ENCODE data around the gene OAS2.

DNA sequence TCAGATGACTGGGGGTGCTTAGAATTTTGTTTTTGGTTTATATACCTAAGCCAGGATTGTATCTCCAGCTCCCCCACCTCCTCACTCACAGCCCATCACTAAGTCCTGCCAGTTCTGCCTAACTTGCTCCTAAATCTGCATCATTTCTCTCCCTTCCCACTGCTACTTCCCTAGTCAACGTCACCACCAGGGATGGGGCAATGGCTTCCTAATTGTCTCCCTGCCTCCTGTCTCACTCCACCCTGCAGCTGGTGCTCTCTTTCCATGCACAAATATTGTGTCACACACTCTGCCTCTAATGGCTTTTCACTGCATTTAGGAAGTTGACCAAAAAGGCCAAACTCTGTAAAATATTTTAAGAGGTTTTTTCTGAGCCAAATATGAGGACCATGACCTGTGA, 11.5 kb downstream of the OAS2 start:
- TF ChIP-seq, protein P1, sequence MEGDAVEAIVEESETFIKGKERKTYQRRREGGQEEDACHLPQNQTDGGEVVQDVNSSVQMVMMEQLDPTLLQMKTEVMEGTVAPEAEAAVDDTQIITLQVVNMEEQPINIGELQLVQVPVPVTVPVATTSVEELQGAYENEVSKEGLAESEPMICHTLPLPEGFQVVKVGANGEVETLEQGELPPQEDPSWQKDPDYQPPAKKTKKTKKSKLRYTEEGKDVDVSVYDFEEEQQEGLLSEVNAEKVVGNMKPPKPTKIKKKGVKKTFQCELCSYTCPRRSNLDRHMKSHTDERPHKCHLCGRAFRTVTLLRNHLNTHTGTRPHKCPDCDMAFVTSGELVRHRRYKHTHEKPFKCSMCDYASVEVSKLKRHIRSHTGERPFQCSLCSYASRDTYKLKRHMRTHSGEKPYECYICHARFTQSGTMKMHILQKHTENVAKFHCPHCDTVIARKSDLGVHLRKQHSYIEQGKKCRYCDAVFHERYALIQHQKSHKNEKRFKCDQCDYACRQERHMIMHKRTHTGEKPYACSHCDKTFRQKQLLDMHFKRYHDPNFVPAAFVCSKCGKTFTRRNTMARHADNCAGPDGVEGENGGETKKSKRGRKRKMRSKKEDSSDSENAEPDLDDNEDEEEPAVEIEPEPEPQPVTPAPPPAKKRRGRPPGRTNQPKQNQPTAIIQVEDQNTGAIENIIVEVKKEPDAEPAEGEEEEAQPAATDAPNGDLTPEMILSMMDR (IDR thresholded peaks at IDR 0.05) = no peak
- TF ChIP-seq ZFX (IDR thresholded peaks at IDR 0.05; ENCODE audit: borderline replicate concordance) = no peak

Data from 22Rv1 (cell line).